ENCODE results near the gene STAC3. TPM values are rescaled to one million over a fixed set of nuclear protein-coding genes. Genes with fewer than 3 reads are reported as not detected.
"Not testable (repeated sequence)": the region's sequence is repeated elsewhere in the genome, so short reads cannot be mapped to it uniquely, and the experiment has no call there.

The STAC3 gene
- 0.68 TPM in 1 of 2 replicates, not detected in the other for total RNA-seq (2014; rRNA removed; shearing (Covaris generic))

DNA sequence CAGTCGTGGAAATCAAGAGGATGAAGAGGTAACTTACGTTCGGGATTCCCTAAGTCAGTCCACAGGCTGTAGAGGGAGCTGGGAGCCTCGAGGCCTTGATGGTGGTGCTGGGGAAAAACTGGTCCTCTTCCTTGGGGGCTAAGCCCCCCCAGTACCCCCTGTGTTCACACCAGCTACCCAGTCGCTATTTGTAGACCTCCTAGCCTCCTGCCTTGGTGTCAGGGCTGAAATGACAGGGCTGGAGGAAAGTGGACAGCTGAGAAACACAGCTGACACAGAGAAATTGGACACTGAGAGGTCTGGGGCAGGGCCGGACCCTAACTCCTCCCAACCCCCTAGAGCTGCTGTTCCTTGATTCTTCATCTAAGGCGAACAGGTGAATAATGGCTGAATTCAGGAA is at the start of gene STAC3:
TSS of gene STAC3 (minus strand) at position 232 of the 400 bp plus-strand sequence. CDS start 1,551 bp downstream, outside the sequence.
- H3K4me1 ChIP-seq (replicated peaks) = no peaks in the 10 kb centered on the region
- H3K9me3 ChIP-seq (replicated peaks) = no peaks in the 10 kb centered on the region
- no peak within 1 kb of the TSS for H3K4me3 ChIP-seq
- H3K27me3 ChIP-seq (replicated peaks) = no peaks in the 10 kb centered on the region
- H3K27ac ChIP-seq = no peak within 1 kb of the TSS
- H3K36me3 ChIP-seq = peaks cover 3% of the 10 kb centered on the region
- no peak for DNase-seq (ENCODE audit: low read depth in 1 of 2, low spot score in 2 of 2)

- DNase-seq (ENCODE audit: low read depth in 1 of 2, low spot score in 2 of 2) = no peak
- no peak overlapping the region for H3K4me3 ChIP-seq
- no peaks in the 10 kb centered on the region for H3K4me1 ChIP-seq (replicated peaks)
- H3K9me3 ChIP-seq (replicated peaks) = no peaks in the 10 kb centered on the region
- H3K27ac ChIP-seq = no peak overlapping the region
- no peaks in the 10 kb centered on the region for H3K27me3 ChIP-seq (replicated peaks)
- peaks cover 38% of the 10 kb centered on the region for H3K36me3 ChIP-seq
Observed at GRCh38 chr12:57299514-57300016, 48.6 kb upstream of the STAC3 start.

DNA sequence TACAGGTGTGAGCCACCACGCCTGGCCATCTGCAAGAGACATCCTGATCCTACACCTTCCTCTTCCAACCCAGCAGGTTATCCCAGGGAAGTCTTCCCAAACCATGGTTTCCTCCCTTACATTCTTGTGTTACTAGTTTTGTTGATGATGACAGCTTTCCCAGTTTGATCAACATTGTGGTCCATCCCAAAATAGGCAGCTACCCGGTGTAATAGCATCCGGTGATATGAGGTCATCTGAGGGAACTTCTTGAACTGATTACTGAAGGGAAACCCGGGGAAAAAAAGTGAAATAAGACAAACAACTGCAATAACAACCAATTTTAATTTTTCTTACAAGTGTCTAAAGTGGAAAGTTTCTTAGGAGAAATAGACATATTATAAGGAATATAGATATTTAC is 45.3 kb upstream of the STAC3 start:
- no peaks in the 10 kb centered on the region; the same call in 1 of the 2 replicates for H3K9me3 ChIP-seq (replicated peaks)
- peaks cover 42% of the 10 kb centered on the region for H3K36me3 ChIP-seq
- H3K4me1 ChIP-seq (replicated peaks) = no peaks in the 10 kb centered on the region
- no peaks in the 10 kb centered on the region for H3K27me3 ChIP-seq (replicated peaks)
- H3K27ac ChIP-seq = no peak overlapping the region
- H3K4me3 ChIP-seq = no peak overlapping the region
- no peak for DNase-seq (ENCODE audit: low read depth in 1 of 2, low spot score in 2 of 2)

- Histone ChIP-seq H3K4me1 (replicated peaks) (peaks cover 14% of the 10 kb centered on the region), H3K36me3 (peaks cover 23% of the 10 kb centered on the region)
- H3K4me3 ChIP-seq; DNase-seq (ENCODE audit: low read depth in 1 of 2, low spot score in 2 of 2); H3K9me3 ChIP-seq (replicated peaks); H3K27ac ChIP-seq; H3K27me3 ChIP-seq (replicated peaks): not testable (repeated sequence)
Observed at GRCh38 chr12:57282073-57282472, 31.1 kb upstream of the STAC3 start.

DNA sequence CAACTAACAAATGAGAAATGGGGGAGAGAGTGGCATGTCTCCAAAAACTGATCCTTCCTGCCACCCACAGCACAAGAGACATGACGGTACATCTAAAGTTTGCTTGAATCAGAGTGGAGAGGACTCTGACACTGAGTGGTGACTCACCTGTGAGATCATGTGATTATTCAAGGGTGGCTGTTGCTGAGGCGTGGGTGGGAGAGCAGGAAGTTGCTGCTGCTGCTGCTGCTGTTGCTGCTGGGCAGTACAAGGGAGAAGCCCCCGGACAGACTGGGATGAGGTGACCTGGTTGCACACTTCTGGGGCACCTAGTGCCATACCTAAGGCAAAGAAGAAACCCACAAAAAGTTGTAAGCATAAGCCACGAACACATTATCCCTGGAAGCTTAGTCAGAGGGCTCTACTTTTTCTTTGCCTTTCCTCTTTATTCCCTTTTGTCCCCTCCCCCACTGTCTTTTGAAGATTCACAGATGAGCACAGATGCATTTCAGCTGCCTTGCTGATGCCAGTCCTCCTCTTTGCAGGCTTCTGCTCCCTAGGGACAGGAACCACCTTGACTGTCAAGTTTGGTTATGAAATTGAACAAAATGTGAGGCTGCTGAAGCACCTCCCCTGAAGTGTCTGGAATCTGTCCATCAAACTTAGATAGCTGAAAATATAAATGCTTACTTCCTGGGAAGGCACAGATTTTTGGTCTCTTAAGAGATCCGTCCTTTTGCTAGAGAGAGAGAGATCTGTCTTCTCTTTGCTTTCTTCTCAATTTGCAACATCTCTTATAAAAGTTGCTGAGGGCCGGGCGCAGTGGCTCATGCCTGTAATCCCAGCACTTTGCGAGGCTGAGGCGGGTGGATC is 29.4 kb upstream of the STAC3 start:
- H3K27ac ChIP-seq = peak overlapping the region; percentile 72
- peaks cover 14% of the 10 kb centered on the region for H3K4me1 ChIP-seq (replicated peaks)
- peaks cover 22% of the 10 kb centered on the region for H3K36me3 ChIP-seq
- no peaks in the 10 kb centered on the region for H3K27me3 ChIP-seq (replicated peaks)
- no peaks in the 10 kb centered on the region for H3K9me3 ChIP-seq (replicated peaks)
- DNase-seq (ENCODE audit: low read depth in 1 of 2, low spot score in 2 of 2) = peak; percentile 82 to 83
- no peak overlapping the region for H3K4me3 ChIP-seq

DNA sequence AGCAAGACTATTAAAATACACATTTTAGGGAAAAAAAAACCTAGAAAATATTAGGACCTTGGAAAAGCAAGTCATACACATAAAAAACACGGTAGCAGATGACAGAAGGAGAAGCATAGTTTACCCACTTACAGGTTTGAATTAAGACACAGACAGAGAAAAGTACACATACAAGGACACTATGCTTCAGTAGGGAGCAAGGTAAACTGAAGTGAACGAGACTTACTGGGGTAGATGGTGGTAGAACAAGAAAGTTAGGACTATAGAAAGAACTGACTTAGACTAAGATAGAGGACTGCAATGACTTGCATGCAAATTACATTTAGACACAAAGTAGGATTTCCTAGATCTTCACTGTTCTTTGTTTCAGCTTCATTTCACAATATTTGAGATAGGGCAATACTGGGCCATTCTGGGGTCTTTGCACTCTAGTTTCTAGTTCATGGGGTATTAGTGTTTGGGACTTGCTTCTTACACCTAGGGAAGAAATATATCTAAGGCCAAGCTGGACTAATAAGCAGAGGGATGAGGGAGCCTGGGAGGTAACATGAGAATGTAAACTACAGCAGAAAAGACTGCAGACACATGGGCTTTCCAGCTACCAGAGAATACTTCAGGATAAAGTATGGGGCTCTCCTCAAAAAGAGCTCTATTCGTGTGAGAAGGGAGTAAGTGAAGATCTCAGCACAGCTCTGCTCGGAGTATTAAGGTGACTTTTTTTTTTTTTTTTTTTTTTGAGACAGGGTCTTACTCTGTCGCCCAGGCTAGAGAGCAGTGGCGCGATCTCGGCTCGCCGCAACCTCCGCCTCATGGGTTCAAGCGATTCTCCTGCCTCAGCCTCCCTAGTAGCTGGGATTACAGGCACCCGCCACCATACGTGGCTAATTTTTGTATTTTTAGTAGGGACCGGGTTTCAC is 27.7 kb upstream of the STAC3 start:
- Histone ChIP-seq H3K27ac (no peak overlapping the region), H3K36me3 (peaks cover 22% of the 10 kb centered on the region), H3K4me3 (no peak overlapping the region), H3K9me3 (replicated peaks) (no peaks in the 10 kb centered on the region), H3K4me1 (replicated peaks) (peaks cover 14% of the 10 kb centered on the region), H3K27me3 (replicated peaks) (no peaks in the 10 kb centered on the region)
- no peak for DNase-seq (ENCODE audit: low read depth in 1 of 2, low spot score in 2 of 2)

DNA sequence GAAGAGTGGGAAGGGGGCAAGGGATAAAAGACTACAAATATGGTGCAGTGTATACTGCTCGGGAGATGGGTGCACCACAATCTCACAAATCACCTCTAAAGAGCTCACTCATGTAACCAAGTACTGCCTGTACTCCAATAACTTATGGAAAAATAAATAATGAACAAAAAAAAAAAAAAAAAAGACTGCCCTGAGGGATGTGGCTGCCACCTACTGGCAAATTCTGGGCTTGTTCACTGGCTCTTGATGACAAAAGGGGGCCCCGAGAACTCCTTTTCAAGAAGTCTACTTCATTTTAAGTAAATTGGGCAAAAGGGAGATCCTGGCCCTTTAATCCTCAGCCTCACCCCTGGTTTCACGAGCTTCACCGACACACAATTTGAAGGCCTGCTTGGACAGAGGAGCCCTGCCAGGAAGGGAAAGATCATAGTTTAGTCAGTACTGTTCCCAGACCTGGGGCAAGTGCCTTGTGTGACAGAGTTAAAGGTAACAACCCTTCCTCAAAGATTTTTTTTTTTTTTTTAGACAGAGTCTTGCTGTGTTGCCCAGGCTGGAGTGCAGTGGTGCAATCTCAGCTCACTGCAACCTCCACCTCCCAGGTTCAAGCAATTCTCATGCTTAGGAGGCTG is 26.1 kb upstream of the STAC3 start:
- DNase-seq (ENCODE audit: low read depth in 1 of 2, low spot score in 2 of 2) = peak in 1 of 2 experiments; percentile 8
- Histone ChIP-seq H3K9me3 (replicated peaks) (no peaks in the 10 kb centered on the region), H3K27ac (no peak overlapping the region), H3K4me3 (no peak overlapping the region), H3K4me1 (replicated peaks) (peaks cover 14% of the 10 kb centered on the region), H3K36me3 (peaks cover 26% of the 10 kb centered on the region), H3K27me3 (replicated peaks) (no peaks in the 10 kb centered on the region)

GRCh38 chr12:57276233-57276632 is 25.2 kb upstream of the STAC3 start:
- not testable (repeated sequence) for H3K27me3 ChIP-seq (replicated peaks); H3K4me3 ChIP-seq; H3K9me3 ChIP-seq (replicated peaks)

GRCh38 chr12:57273516-57273915 is 22.5 kb upstream of the STAC3 start:
- peaks cover 28% of the 10 kb centered on the region for H3K36me3 ChIP-seq
- DNase-seq (ENCODE audit: low read depth in 1 of 2, low spot score in 2 of 2) = no peak
- no peaks in the 10 kb centered on the region for H3K4me1 ChIP-seq (replicated peaks)
- H3K27me3 ChIP-seq (replicated peaks) = no peaks in the 10 kb centered on the region
- H3K9me3 ChIP-seq (replicated peaks) = no peaks in the 10 kb centered on the region
- H3K27ac ChIP-seq = no peak overlapping the region
- H3K4me3 ChIP-seq = no peak overlapping the region

More at GRCh38 chr12:57276233-57276632, 25.2 kb upstream of the STAC3 start:
- Histone ChIP-seq H3K4me1 (replicated peaks) (peaks cover 14% of the 10 kb centered on the region), H3K36me3 (peaks cover 26% of the 10 kb centered on the region)
- not testable (repeated sequence) for H3K27ac ChIP-seq; DNase-seq (ENCODE audit: low read depth in 1 of 2, low spot score in 2 of 2)

GRCh38 chr12:57272337-57273151 is 21.6 kb upstream of the STAC3 start:
- no peak overlapping the region for H3K27ac ChIP-seq

DNA sequence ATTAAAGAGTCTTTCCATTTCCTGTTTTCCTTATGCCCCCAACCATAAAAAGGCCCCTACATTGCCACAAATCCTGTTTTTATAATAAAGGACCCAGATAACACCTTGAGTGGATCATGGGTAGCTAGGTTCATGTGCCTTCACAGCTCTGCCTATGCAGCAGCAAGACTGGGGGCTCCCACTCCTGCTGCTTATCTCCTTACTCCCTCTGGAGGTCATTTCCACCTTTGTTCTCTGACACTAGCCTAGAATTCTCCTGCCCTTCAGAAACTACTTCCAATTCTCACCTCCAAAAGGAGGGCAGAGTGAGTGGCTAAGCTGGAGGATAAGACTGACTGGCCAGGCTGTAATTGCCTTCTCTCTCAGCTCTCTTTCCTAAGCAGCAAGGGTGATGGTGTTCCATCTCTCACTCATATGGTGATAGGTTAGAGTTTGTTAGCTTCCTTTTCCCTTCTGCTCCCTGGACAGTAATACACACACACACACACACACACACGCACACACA is 20.0 kb upstream of the STAC3 start:
- DNase-seq (ENCODE audit: low read depth in 1 of 2, low spot score in 2 of 2) = no peak
- H3K27me3 ChIP-seq (replicated peaks) = no peaks in the 10 kb centered on the region
- H3K4me3 ChIP-seq = no peak overlapping the region
- H3K9me3 ChIP-seq (replicated peaks) = no peaks in the 10 kb centered on the region
- H3K4me1 ChIP-seq (replicated peaks) = no peaks in the 10 kb centered on the region
- no peak overlapping the region for H3K27ac ChIP-seq
- H3K36me3 ChIP-seq = peaks cover 33% of the 10 kb centered on the region

More at GRCh38 chr12:57272337-57273151, 21.6 kb upstream of the STAC3 start:
- peaks cover 33% of the 10 kb centered on the region for H3K36me3 ChIP-seq
- H3K4me1 ChIP-seq (replicated peaks) = no peaks in the 10 kb centered on the region
- no peak overlapping the region for H3K4me3 ChIP-seq
- H3K27me3 ChIP-seq (replicated peaks) = no peaks in the 10 kb centered on the region
- DNase-seq (ENCODE audit: low read depth in 1 of 2, low spot score in 2 of 2) = no peak
- no peaks in the 10 kb centered on the region for H3K9me3 ChIP-seq (replicated peaks)

- H3K36me3 ChIP-seq = peaks cover 31% of the 10 kb centered on the region
- no peak overlapping the region for H3K27ac ChIP-seq
- no peaks in the 10 kb centered on the region for H3K27me3 ChIP-seq (replicated peaks)
- no peaks in the 10 kb centered on the region for H3K9me3 ChIP-seq (replicated peaks)
- DNase-seq (ENCODE audit: low read depth in 1 of 2, low spot score in 2 of 2) = no peak
- no peak overlapping the region for H3K4me3 ChIP-seq
- peaks cover 3% of the 10 kb centered on the region for H3K4me1 ChIP-seq (replicated peaks)
Observed at GRCh38 chr12:57268264-57268663, 17.3 kb upstream of the STAC3 start.

Measured in SJSA1 (cell line).